H9 (cell line): ENCODE data around the gene PFDN1. TPM values are rescaled to one million over a fixed set of nuclear protein-coding genes. Genes with fewer than 3 reads are reported as not detected.

Experiments used
- DNase-seq: peaks from one replicate; pipeline ENCODE4 v3.0.0-alpha.2; 2017
- H2AFZ ChIP-seq: one replicate; pipeline ENCODE4 v1.6.1; 2013; ENCODE audit warnings: mild to moderate bottlenecking, low read length, control low read depth, moderate library complexity
- H2AK5ac ChIP-seq: 2 replicates; pipeline ENCODE4 v1.6.1; 2013; ENCODE audit warnings: low read length, control low read depth, mixed read lengths; ENCODE audit not compliant: insufficient read length
- H2BK120ac ChIP-seq: one replicate; pipeline ENCODE4 v1.6.1; 2013; ENCODE audit warnings: low read depth, mild to moderate bottlenecking, low read length, control low read depth, inconsistent platforms; ENCODE audit not compliant: poor library complexity, severe bottlenecking
- H2BK12ac ChIP-seq: 2 replicates; pipeline ENCODE4 v1.6.1; 2013; ENCODE audit warnings: low read length, control low read depth, mixed read lengths, low read depth; ENCODE audit not compliant: insufficient read length
- H2BK15ac ChIP-seq: 2 replicates; pipeline ENCODE4 v1.6.1; 2013; ENCODE audit warnings: low read depth, low read length, control low read depth
- H2BK20ac ChIP-seq: one replicate; pipeline ENCODE4 v1.6.1; 2013; ENCODE audit warnings: low read depth, mild to moderate bottlenecking, low read length, control low read depth, inconsistent platforms; ENCODE audit not compliant: poor library complexity, severe bottlenecking
- H2BK5ac ChIP-seq: 2 replicates; pipeline ENCODE4 v1.6.1; 2013; ENCODE audit warnings: low read length, control low read depth, mixed read lengths; ENCODE audit not compliant: insufficient read length
- H3K14ac ChIP-seq: 2 replicates; pipeline ENCODE4 v1.6.1; 2013; ENCODE audit warnings: low read length, control low read depth; ENCODE audit not compliant: insufficient read depth
- H3K18ac ChIP-seq: 2 replicates; pipeline ENCODE4 v1.6.1; 2013; ENCODE audit warnings: low read depth, mild to moderate bottlenecking, mixed read lengths, low read length, control low read depth; ENCODE audit not compliant: insufficient read length
- H3K23ac ChIP-seq: 2 replicates; pipeline ENCODE4 v1.6.1; 2013; ENCODE audit warnings: low read length, control low read depth, mixed read lengths, low read depth; ENCODE audit not compliant: insufficient read length
- H3K23me2 ChIP-seq: 2 replicates; pipeline ENCODE4 v1.6.1; 2013; ENCODE audit warnings: low read depth, mild to moderate bottlenecking, mixed read lengths, low read length, control low read depth; ENCODE audit not compliant: insufficient read length, poor library complexity, severe bottlenecking
- H3K27ac ChIP-seq: 2 replicates; pipeline ENCODE4 v1.5.1; 2013; ENCODE audit warnings: low read length, control low read depth, mixed read lengths, low read depth; ENCODE audit not compliant: insufficient read length
- H3K27me3 ChIP-seq: 2 replicates; pipeline ENCODE4 v1.6.1; 2013; ENCODE audit warnings: low read length, control low read depth, inconsistent platforms; ENCODE audit not compliant: insufficient read depth
- H3K4ac ChIP-seq: 2 replicates; pipeline ENCODE4 v1.6.1; 2013; ENCODE audit warnings: low read depth, mild to moderate bottlenecking, control low read depth, inconsistent platforms, low read length, moderate library complexity
- H3K4me1 ChIP-seq: 2 replicates; pipeline ENCODE4 v1.6.1; 2013; ENCODE audit warnings: low read length, control low read depth, inconsistent platforms; ENCODE audit not compliant: insufficient read depth
- H3K4me2 ChIP-seq: 2 replicates; pipeline ENCODE4 v1.6.1; 2013; ENCODE audit warnings: low read length, control low read depth, mixed read lengths; ENCODE audit not compliant: insufficient read length, insufficient read depth
- H3K56ac ChIP-seq: 2 replicates; pipeline ENCODE4 v1.6.1; 2013; ENCODE audit warnings: low read depth, mild to moderate bottlenecking, mixed read lengths, low read length, control low read depth; ENCODE audit not compliant: insufficient read length
- H3K79me1 ChIP-seq: 2 replicates; pipeline ENCODE4 v1.6.1; 2013; ENCODE audit warnings: low read depth, mild to moderate bottlenecking, moderate library complexity, low read length, control low read depth, inconsistent platforms; ENCODE audit not compliant: insufficient read depth, poor library complexity, severe bottlenecking
- H3K79me2 ChIP-seq: 2 replicates; pipeline ENCODE4 v1.6.1; 2013; ENCODE audit warnings: low read length, control low read depth, inconsistent platforms; ENCODE audit not compliant: insufficient read depth
- H3K9ac ChIP-seq: 2 replicates; pipeline ENCODE4 v1.6.1; 2013; ENCODE audit warnings: low read length, control low read depth, mixed read lengths; ENCODE audit not compliant: insufficient read length; ENCODE audit errors: extremely low read depth
- H3K9me3 ChIP-seq: one replicate; pipeline ENCODE4 v1.6.1; 2013; ENCODE audit warnings: low read depth, low read length, inconsistent platforms; ENCODE audit not compliant: control insufficient read depth
- H3T11ph ChIP-seq: one replicate; pipeline ENCODE4 v1.6.1; 2013; ENCODE audit warnings: mild to moderate bottlenecking, low read length, control low read depth, inconsistent platforms
- H4K20me1 ChIP-seq: one replicate; pipeline ENCODE4 v1.6.1; 2013; ENCODE audit not compliant: control insufficient read depth, insufficient read length, insufficient read depth
- H4K5ac ChIP-seq: 2 replicates; pipeline ENCODE4 v1.6.1; 2013; ENCODE audit warnings: low read depth, mild to moderate bottlenecking, mixed read lengths, low read length, control low read depth; ENCODE audit not compliant: insufficient read length
- H4K8ac ChIP-seq: replicated peaks from 2 replicates; pipeline ENCODE4 v1.6.1; 2013; ENCODE audit warnings: low read length, control low read depth, mixed read lengths, low read depth; ENCODE audit not compliant: insufficient read length
- H4K91ac ChIP-seq: 2 replicates; pipeline ENCODE4 v1.6.1; 2013; ENCODE audit warnings: low read depth, mild to moderate bottlenecking, moderate library complexity, mixed read lengths, low read length, control low read depth; ENCODE audit not compliant: insufficient read length
- H3K27ac Mint-ChIP-seq, 3 experiments: 2 replicates in 2 of 3; 3 replicates in 1 of 3; pipeline ENCODE4 v1.8.0; 2020 to 2021; ENCODE audit warnings: mixed read lengths in 3 of 3, mild to moderate bottlenecking in 1 of 3, moderate library complexity in 1 of 3
- H3K27me3 Mint-ChIP-seq: 2 replicates; pipeline ENCODE4 v1.8.0; 2021; ENCODE audit warnings: low read depth, mild to moderate bottlenecking, moderate library complexity, mixed read lengths
- H3K36me3 Mint-ChIP-seq, 3 experiments: 2 replicates in 2 of 3; 3 replicates in 1 of 3; pipeline ENCODE4 v1.8.0; 2020 to 2021; ENCODE audit warnings: low read depth in 3 of 3, mixed read lengths in 3 of 3; ENCODE audit not compliant: insufficient read depth in 1 of 3
- H3K4me1 Mint-ChIP-seq, 2 experiments: 2 replicates each; pipeline ENCODE4 v1.8.0; 2020; ENCODE audit warnings: mixed read lengths in 2 of 2
- H3K4me3 Mint-ChIP-seq, 2 experiments: 2 replicates in 1 of 2; 3 replicates in 1 of 2; pipeline ENCODE4 v1.8.0; 2020 to 2021; ENCODE audit warnings: mild to moderate bottlenecking in 2 of 2, mixed read lengths in 2 of 2, moderate library complexity in 1 of 2
- H3K9me3 Mint-ChIP-seq, 2 experiments: 2 replicates in 1 of 2; 3 replicates in 1 of 2; pipeline ENCODE4 v1.8.0; 2020; ENCODE audit warnings: mild to moderate bottlenecking in 2 of 2, mixed read lengths in 2 of 2, moderate library complexity in 1 of 2
- WGBS: extraction: QIAGEN DNeasy Blood & Tissue Kit; methylation state at CpG from one replicate; pipeline ENCODE4 v1.1.7; 2013; ENCODE audit warnings: missing lambda C conversion rate, low lambda C conversion rate, mixed read lengths; ENCODE audit not compliant: insufficient read length; ENCODE audit errors: extremely low coverage; 5-methylcytosine and 5-hydroxymethylcytosine counted together
- total RNA-seq: library from RNA; stranded (reverse); gene quantifications from 2 replicates; pipeline ENCODE4 v1.2.1, GENCODE V29; 2021
- TF ChIP-seq, protein P1 (sequence below): fragments of 200-600 bp; sonication (generic); conservative IDR thresholded peaks from 3 replicates; pipeline ENCODE4 v1.8.0; 2021; ENCODE audit warnings: antibody characterized with exemption, mild to moderate bottlenecking

The PFDN1 gene
- total RNA-seq, 1 experiment from 2014 or later, result 58.3 TPM

DNA sequence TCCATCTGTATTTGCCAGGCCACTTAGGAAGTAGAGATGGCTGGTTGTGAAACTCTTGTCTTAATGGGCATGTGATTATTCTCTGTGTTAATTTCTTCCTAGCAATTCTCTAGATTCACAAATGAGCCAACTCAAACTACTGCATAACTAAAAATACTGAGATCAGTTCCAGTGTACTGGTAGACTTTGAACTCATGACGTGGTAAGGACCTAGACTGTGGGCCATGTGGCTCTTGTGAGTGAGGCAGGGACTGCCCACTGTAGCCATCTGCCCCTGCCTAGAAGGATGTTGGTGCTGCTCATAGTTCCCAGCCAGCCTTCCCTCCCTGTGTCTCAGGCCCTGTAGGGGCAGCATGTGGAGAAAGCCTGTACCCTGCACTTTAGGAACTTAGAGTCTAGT lies 80.5 kb downstream of the PFDN1 start:
- Histone ChIP-seq H3K27ac (no peak overlapping the region), H2BK12ac (no peak overlapping the region), H3K27me3 (no peaks in the 10 kb centered on the region), H3K4me1 (no peaks in the 10 kb centered on the region; the same call in 1 of the 2 replicates), H2AK5ac (no peak overlapping the region), H2AFZ (no peak overlapping the region), H3K79me2 (no peaks in the 10 kb centered on the region), H4K91ac (no peak overlapping the region), H2BK15ac (no peak overlapping the region), H2BK5ac (no peak overlapping the region), H4K5ac (no peak overlapping the region), H3K9me3 (no peaks in the 10 kb centered on the region), H3K4me2 (no peak overlapping the region), H4K8ac (no peak overlapping the region), H3K18ac (no peak overlapping the region), H2BK120ac (no peak overlapping the region), H3K14ac (no peak overlapping the region), H3K56ac (no peak overlapping the region), H3K4ac (no peak overlapping the region), H2BK20ac (no peak overlapping the region), H3K23ac (no peak overlapping the region), H3T11ph (no peak overlapping the region), H3K79me1 (no peaks in the 10 kb centered on the region), H3K23me2 (no peaks in the 10 kb centered on the region), H3K9ac (no peak overlapping the region), H4K20me1 (no peaks in the 10 kb centered on the region)
- Mint-ChIP-seq H3K36me3 (no peaks in the 10 kb centered on the region), H3K4me3 (no peak overlapping the region), H3K9me3 (no peaks in the 10 kb centered on the region), H3K27me3 (no peaks in the 10 kb centered on the region), H3K27ac (no peak overlapping the region), H3K4me1 (peaks cover 13 to 16% of the 10 kb centered on the region in 2 experiments)
- WGBS, result no CpG with 5 or more reads among the region's 1 CpG
- no peak for DNase-seq
- TF ChIP-seq, protein P1, sequence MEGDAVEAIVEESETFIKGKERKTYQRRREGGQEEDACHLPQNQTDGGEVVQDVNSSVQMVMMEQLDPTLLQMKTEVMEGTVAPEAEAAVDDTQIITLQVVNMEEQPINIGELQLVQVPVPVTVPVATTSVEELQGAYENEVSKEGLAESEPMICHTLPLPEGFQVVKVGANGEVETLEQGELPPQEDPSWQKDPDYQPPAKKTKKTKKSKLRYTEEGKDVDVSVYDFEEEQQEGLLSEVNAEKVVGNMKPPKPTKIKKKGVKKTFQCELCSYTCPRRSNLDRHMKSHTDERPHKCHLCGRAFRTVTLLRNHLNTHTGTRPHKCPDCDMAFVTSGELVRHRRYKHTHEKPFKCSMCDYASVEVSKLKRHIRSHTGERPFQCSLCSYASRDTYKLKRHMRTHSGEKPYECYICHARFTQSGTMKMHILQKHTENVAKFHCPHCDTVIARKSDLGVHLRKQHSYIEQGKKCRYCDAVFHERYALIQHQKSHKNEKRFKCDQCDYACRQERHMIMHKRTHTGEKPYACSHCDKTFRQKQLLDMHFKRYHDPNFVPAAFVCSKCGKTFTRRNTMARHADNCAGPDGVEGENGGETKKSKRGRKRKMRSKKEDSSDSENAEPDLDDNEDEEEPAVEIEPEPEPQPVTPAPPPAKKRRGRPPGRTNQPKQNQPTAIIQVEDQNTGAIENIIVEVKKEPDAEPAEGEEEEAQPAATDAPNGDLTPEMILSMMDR, result no peak
